DND-41 (cell line): ENCODE measurements around the gene KPNA1.
A peak's percentile ranks its signal among the peaks of the same experiment; 100 is the strongest.
"Not testable (repeated sequence)": the region's sequence is repeated elsewhere in the genome, so short reads cannot be mapped to it uniquely, and the experiment has no call there.

ENCODE experiments used
- ATAC-seq: fragments of 200-7000 bp; cut with Tn5 transposase; 3 replicates; pipeline ENCODE4 v1.9.1; 2021; ENCODE audit warnings: low read depth; ENCODE audit not compliant: insufficient read depth
- DNase-seq: peaks from one replicate; pipeline ENCODE4 v3.0.0-alpha.2; 2020
- H2AFZ ChIP-seq: 2 replicates; pipeline ENCODE4 v1.6.0; 2012; ENCODE audit warnings: low read depth, low read length
- H3K27ac ChIP-seq: 2 replicates; pipeline ENCODE4 v1.5.1; 2012; ENCODE audit warnings: low read length, inconsistent platforms
- H3K27me3 ChIP-seq: fragments of 200-600 bp; sonication (generic); 2 replicates; pipeline ENCODE4 v1.6.0; 2012; ENCODE audit warnings: low read length, mild to moderate bottlenecking, inconsistent platforms; ENCODE audit not compliant: insufficient read depth, poor library complexity
- H3K36me3 ChIP-seq: 2 replicates; pipeline ENCODE4 v1.5.1; 2012; ENCODE audit warnings: low read length, inconsistent platforms; ENCODE audit not compliant: insufficient read depth
- H3K4me1 ChIP-seq: 2 replicates; pipeline ENCODE4 v1.5.1; 2012; ENCODE audit warnings: mild to moderate bottlenecking, low read length; ENCODE audit not compliant: insufficient read depth
- H3K4me2 ChIP-seq: 2 replicates; pipeline ENCODE4 v1.6.0; 2012; ENCODE audit warnings: mild to moderate bottlenecking, moderate library complexity, low read length, inconsistent platforms; ENCODE audit not compliant: insufficient read depth
- H3K4me3 ChIP-seq, 2 experiments: fragments of 200-600 bp in 1 of 2; shearing (Covaris generic) in 1 of 2; 2 replicates each; pipeline ENCODE4 v1.5.1; 2012 to 2016; ENCODE audit warnings: inconsistent platforms in 2 of 2, low read length in 2 of 2, mild to moderate bottlenecking in 2 of 2, low read depth in 1 of 2, moderate library complexity in 1 of 2
- H3K79me2 ChIP-seq: 2 replicates; pipeline ENCODE4 v1.6.0; 2012; ENCODE audit warnings: low read length, inconsistent platforms; ENCODE audit not compliant: insufficient read depth
- H3K9ac ChIP-seq: 2 replicates; pipeline ENCODE4 v1.6.0; 2012; ENCODE audit warnings: low read depth, mild to moderate bottlenecking, inconsistent platforms, low read length, moderate library complexity
- H3K9me3 ChIP-seq: 2 replicates; pipeline ENCODE4 v1.5.1; 2012; ENCODE audit warnings: low read length, moderate library complexity, mild to moderate bottlenecking, inconsistent platforms; ENCODE audit not compliant: insufficient read depth, severe bottlenecking
- H4K20me1 ChIP-seq: 2 replicates; pipeline ENCODE4 v1.6.0; 2012; ENCODE audit warnings: low read length; ENCODE audit not compliant: insufficient read depth
- CTCF ChIP-seq: IDR thresholded peaks from 2 replicates; pipeline ENCODE4 v1.5.1; 2012; ENCODE audit warnings: borderline replicate concordance, low read length, moderate library complexity, mild to moderate bottlenecking; ENCODE audit not compliant: poor library complexity, severe bottlenecking; ENCODE audit errors: extremely low read depth
- EZH2 ChIP-seq: IDR thresholded peaks from 3 replicates; pipeline ENCODE4 v1.6.1; 2012; ENCODE audit warnings: borderline replicate concordance, low read depth, mild to moderate bottlenecking, moderate library complexity, low read length, inconsistent platforms; ENCODE audit not compliant: severe bottlenecking

Gene KPNA1

DNA sequence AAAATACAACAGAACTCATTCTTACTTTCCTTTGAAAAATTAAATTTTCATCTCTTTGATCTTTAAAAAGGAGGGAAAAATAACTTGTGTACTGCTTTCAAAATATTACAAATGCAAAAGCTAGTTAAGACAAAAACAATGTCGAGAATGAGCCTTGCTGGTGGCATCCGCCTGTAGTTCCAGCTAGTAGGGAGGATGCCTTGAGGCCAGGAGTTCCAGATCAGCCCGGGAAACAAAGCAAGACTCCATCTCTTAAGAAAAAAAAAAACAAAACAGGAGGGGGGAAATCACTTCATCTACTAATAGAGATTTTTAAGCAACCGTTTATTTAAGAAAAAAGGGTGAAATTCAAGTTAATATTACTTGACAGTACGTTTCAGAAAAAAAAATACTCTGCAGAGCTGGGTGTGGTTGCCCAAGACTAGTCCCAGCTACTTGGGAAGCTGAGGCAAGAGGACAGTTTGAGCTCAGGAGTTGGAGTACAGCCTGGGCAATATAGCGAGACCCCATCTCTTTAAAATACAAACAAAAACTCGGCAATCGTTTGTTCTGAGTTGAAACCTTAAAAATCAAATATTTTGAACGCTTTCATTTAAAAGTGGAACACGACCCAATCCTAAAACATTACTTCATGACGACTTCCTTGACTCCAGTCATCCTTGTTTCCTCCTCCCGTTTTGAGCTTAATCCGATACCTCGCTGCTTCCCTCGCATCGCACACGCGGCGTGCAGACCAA is 1.2 kb downstream of the KPNA1 start:
- Histone ChIP-seq H3K36me3 (no peaks in the 10 kb centered on the region), H3K9ac (peak overlapping the region; percentile 93), H4K20me1 (peaks cover 55% of the 10 kb centered on the region), H3K4me3 (peak overlapping the region; percentile 72 to 83; a peak in 3 of 4 replicates), H3K79me2 (peaks cover 62% of the 10 kb centered on the region), H2AFZ (no peak overlapping the region), H3K9me3 (no peaks in the 10 kb centered on the region), H3K4me2 (peak overlapping the region; percentile 96), H3K27me3 (no peaks in the 10 kb centered on the region), H3K4me1 (peaks cover 32% of the 10 kb centered on the region), H3K27ac (peak overlapping the region; percentile 89; the same call in 1 of the 2 replicates)
- ATAC-seq: no peak
- no peak for DNase-seq
- TF ChIP-seq CTCF (no peak), EZH2 (no peak)

GRCh38 chr3:122512284-122512683 is 2.5 kb downstream of the KPNA1 start:
- no peaks in the 10 kb centered on the region for H3K9me3 ChIP-seq
- ATAC-seq: no peak
- H3K79me2 ChIP-seq: peaks cover 75% of the 10 kb centered on the region
- H3K4me2 ChIP-seq: peak overlapping the region; percentile 96; the same call in 1 of the 2 replicates
- TF ChIP-seq EZH2: no peak
- no peak for TF ChIP-seq CTCF
- H4K20me1 ChIP-seq: peaks cover 67% of the 10 kb centered on the region
- H3K9ac ChIP-seq: no peak overlapping the region
- H3K27me3 ChIP-seq: no peaks in the 10 kb centered on the region
- no peak for DNase-seq
- no peak overlapping the region for H2AFZ ChIP-seq
- H3K4me3 ChIP-seq: peak overlapping the region in 1 of 2 experiments; percentile 5; a peak in 1 of 4 replicates
- no peaks in the 10 kb centered on the region for H3K36me3 ChIP-seq
- H3K27ac ChIP-seq: no peak overlapping the region
- peaks cover 34% of the 10 kb centered on the region for H3K4me1 ChIP-seq

DNA sequence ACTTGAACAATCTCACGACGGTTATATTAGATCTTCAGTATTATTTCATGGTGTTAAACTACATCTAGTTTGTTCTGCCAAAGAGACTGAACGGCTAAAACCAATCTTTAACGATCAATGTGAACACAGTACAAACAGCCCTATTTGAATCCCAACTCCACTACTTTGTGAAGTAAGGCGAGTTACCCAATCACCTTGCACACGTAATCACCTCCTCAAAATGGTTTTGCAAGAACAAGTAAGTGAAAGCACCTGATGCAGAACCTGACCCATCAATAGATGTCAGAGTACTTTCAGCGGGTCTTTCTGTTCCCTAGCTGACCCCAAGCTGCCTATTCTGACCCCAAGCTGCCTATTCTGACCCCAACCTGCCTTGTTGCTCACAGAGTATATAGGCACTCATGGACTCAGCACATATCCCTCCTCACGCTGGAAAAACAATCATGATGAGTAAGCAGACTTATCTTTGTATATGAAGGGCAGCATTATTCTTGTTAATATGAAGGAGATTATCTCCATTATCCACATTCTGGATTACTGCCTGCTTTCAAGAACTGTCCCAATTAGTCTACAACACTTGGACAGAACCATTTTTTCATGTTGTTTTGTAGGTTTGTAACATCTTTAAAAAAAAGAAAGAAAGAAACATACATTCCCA is 3.7 kb downstream of the KPNA1 start:
- no peak for DNase-seq
- ATAC-seq: no peak
- TF ChIP-seq EZH2: no peak
- TF ChIP-seq CTCF: no peak
- H3K4me2 ChIP-seq: peak overlapping the region; percentile 9; the same call in 1 of the 2 replicates
- peaks cover 34% of the 10 kb centered on the region for H3K4me1 ChIP-seq
- peaks cover 87% of the 10 kb centered on the region for H3K79me2 ChIP-seq
- no peaks in the 10 kb centered on the region for H3K9me3 ChIP-seq
- H3K36me3 ChIP-seq: no peaks in the 10 kb centered on the region
- H3K4me3 ChIP-seq: no peak overlapping the region
- no peak overlapping the region for H2AFZ ChIP-seq
- H3K9ac ChIP-seq: no peak overlapping the region
- H3K27ac ChIP-seq: no peak overlapping the region
- H4K20me1 ChIP-seq: peaks cover 72% of the 10 kb centered on the region
- no peaks in the 10 kb centered on the region for H3K27me3 ChIP-seq

- ATAC-seq, H3K27ac ChIP-seq, H3K9me3 ChIP-seq, H3K9ac ChIP-seq, DNase-seq, H3K27me3 ChIP-seq, H3K4me2 ChIP-seq, H2AFZ ChIP-seq, H3K4me3 ChIP-seq, H3K36me3 ChIP-seq: not testable (repeated sequence)
- Histone ChIP-seq H3K4me1 (peaks cover 28% of the 10 kb centered on the region), H3K79me2 (peaks cover 100% of the 10 kb centered on the region), H4K20me1 (peaks cover 89% of the 10 kb centered on the region)
Measured at GRCh38 chr3:122508944-122509343, 5.8 kb downstream of the KPNA1 start.
